ENCODE data around the gene PTCH1.

The PTCH1 gene

GRCh38 chr9:95437559-95437958 lies 79.2 kb downstream of the PTCH1 start:
- DNase-seq, result no peak

- no peak for DNase-seq
Measured at GRCh38 chr9:95436416-95436815, 80.4 kb downstream of the PTCH1 start.

GRCh38 chr9:95435074-95435728 lies 81.6 kb downstream of the PTCH1 start:
- DNase-seq, result no peak

GRCh38 chr9:95434116-95435073 lies 82.4 kb downstream of the PTCH1 start:
- DNase-seq, result no peak

- DNase-seq, result no peak
Measured at GRCh38 chr9:95433096-95433819, 83.5 kb downstream of the PTCH1 start.

GRCh38 chr9:95431286-95431685 lies 85.5 kb downstream of the PTCH1 start:
- no peak for DNase-seq

- DNase-seq, result no peak
Measured at GRCh38 chr9:95429948-95430620, 86.7 kb downstream of the PTCH1 start.

- no peak for DNase-seq
Measured at GRCh38 chr9:95429096-95429495, 87.7 kb downstream of the PTCH1 start.

- no peak for DNase-seq
Measured at GRCh38 chr9:95425910-95426551, 90.7 kb downstream of the PTCH1 start.

- no peak for DNase-seq
Measured at GRCh38 chr9:95422650-95423049, 94.1 kb downstream of the PTCH1 start.

- DNase-seq, result no peak
Measured at GRCh38 chr9:95420518-95420917, 96.3 kb downstream of the PTCH1 start.

GRCh38 chr9:95419444-95419843 lies 97.3 kb downstream of the PTCH1 start:
- DNase-seq, result no peak

- DNase-seq, result no peak
Measured at GRCh38 chr9:95415158-95415557, 101.6 kb downstream of the PTCH1 start.

GRCh38 chr9:95413793-95414192 lies 103.0 kb downstream of the PTCH1 start:
- no peak for DNase-seq

- DNase-seq, result no peak
Measured at GRCh38 chr9:95411054-95411892, 105.5 kb downstream of the PTCH1 start.

- no peak for DNase-seq
Measured at GRCh38 chr9:95409650-95410426, 106.9 kb downstream of the PTCH1 start.

GRCh38 chr9:95407524-95407923 lies 109.2 kb downstream of the PTCH1 start:
- no peak for DNase-seq

- no peak for DNase-seq
Measured at GRCh38 chr9:95406121-95406520, 110.7 kb downstream of the PTCH1 start.

- no peak for DNase-seq
Measured at GRCh38 chr9:95399261-95399660, 117.5 kb downstream of the PTCH1 start.
